ENCODE measurements around the gene GRAMD1A.
A peak's percentile ranks its signal among the peaks of the same experiment; 100 is the strongest.
"Not testable (repeated sequence)": the region's sequence is repeated elsewhere in the genome, so short reads cannot be mapped to it uniquely, and the experiment has no call there.

GRAMD1A gene

DNA sequence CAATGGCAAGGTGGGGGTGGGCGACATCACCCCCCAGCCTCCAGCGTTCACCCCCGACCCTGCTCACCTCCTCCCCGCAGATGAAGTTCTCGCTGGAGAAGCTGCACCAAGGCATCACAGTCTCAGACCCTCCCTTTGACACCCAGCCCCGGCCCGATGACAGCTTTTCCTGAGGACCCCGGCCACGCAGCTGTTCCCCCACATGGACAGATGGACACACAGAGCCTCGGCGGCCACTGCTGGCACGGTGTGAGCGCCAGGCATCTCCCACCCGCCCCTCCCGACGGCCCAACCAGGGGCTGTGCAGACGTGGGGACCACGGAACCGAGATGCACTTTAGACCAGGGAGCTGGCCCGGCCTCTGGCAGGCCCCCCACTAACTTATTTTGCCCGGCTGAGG, 25.8 kb downstream of the GRAMD1A start:
- Histone ChIP-seq H3K4me3 (ENCODE audit: insufficient read length, low read depth) (no peak overlapping the region), H3K9me3 (ENCODE audit: insufficient read depth, low read length) (no peaks in the 10 kb centered on the region), H3K27me3 (ENCODE audit: insufficient read depth, insufficient read length) (no peaks in the 10 kb centered on the region), H3K9ac (ENCODE audit: insufficient read length, low read depth) (no peak overlapping the region), H3K4me1 (ENCODE audit: insufficient read depth, insufficient read length) (peaks cover 6% of the 10 kb centered on the region), H3K36me3 (ENCODE audit: insufficient read depth, insufficient read length, low read length) (peaks cover 65% of the 10 kb centered on the region)
- no peak for DNase-seq (ENCODE audit: low read depth, low spot score)
- no peak for TF ChIP-seq SUZ12 (IDR thresholded peaks at IDR 0.05; ENCODE audit: extremely low read depth, insufficient read depth, insufficient read length)
- TF ChIP-seq YY1 (IDR thresholded peaks at IDR 0.05; ENCODE audit: insufficient read depth, insufficient read length): no peak
- no peak for TF ChIP-seq ZNF274 (IDR thresholded peaks at IDR 0.05; ENCODE audit: low read depth, low read length)

DNA sequence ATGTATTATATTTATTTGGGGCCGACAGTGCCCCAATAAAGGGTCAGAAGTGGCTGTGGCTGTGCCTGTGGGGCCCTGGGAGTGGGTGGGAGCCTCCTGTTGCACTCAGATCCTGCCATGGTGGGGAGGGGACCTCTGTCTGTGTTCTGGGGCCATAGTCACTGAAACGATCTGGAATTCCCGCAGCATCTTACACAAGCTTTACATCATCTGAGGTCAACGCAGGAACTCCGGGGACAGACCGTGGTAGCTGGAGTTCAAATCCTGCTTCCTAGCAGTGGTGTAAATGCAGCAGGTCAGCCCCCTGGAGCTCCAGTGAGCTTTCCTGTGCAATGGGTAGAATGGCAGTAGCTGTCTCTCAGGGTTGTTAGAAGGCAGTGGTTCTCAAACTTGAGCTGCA, 26.3 kb downstream of the GRAMD1A start:
- H3K4me3 ChIP-seq (ENCODE audit: insufficient read length, low read depth): no peak overlapping the region
- DNase-seq (ENCODE audit: low read depth, low spot score): no peak
- TF ChIP-seq YY1 (IDR thresholded peaks at IDR 0.05; ENCODE audit: insufficient read depth, insufficient read length) (no peak), ZNF274 (IDR thresholded peaks at IDR 0.05; ENCODE audit: low read depth, low read length) (no peak), SUZ12 (IDR thresholded peaks at IDR 0.05; ENCODE audit: extremely low read depth, insufficient read depth, insufficient read length) (no peak)
- H3K36me3 ChIP-seq (ENCODE audit: insufficient read depth, insufficient read length, low read length): peaks cover 61% of the 10 kb centered on the region
- H3K27me3 ChIP-seq (ENCODE audit: insufficient read depth, insufficient read length): no peaks in the 10 kb centered on the region
- no peak overlapping the region for H3K9ac ChIP-seq (ENCODE audit: insufficient read length, low read depth)
- H3K9me3 ChIP-seq (ENCODE audit: insufficient read depth, low read length): no peaks in the 10 kb centered on the region
- H3K4me1 ChIP-seq (ENCODE audit: insufficient read depth, insufficient read length): peaks cover 6% of the 10 kb centered on the region

DNA sequence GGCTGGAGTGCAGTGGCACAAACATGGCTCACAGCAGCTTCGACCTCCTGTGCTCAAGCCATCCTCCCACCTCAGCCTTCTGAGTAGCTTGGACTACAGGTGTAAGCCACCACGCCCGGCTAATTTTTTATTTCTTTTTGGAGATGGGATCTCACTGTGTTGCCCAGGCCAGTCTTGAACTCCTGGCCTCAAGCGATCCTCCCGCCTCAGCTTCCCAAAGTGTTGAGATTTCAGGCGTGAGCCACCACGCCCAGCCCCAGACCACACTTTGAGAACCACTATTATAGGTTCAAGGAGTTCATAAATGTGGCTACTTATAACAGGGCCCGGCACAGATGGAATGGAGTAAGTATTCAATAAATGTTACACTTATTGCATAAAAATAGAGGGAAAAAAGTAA, 26.9 kb downstream of the GRAMD1A start:
- H3K36me3 ChIP-seq (ENCODE audit: insufficient read depth, insufficient read length, low read length): peaks cover 55% of the 10 kb centered on the region
- TF ChIP-seq ZNF274 (IDR thresholded peaks at IDR 0.05; ENCODE audit: low read depth, low read length): no peak
- no peak for TF ChIP-seq SUZ12 (IDR thresholded peaks at IDR 0.05; ENCODE audit: extremely low read depth, insufficient read depth, insufficient read length)
- no peak for TF ChIP-seq YY1 (IDR thresholded peaks at IDR 0.05; ENCODE audit: insufficient read depth, insufficient read length)
- no peak overlapping the region for H3K9ac ChIP-seq (ENCODE audit: insufficient read length, low read depth)
- no peak overlapping the region for H3K4me3 ChIP-seq (ENCODE audit: insufficient read length, low read depth)
- no peak for DNase-seq (ENCODE audit: low read depth, low spot score)
- peaks cover 7% of the 10 kb centered on the region for H3K4me1 ChIP-seq (ENCODE audit: insufficient read depth, insufficient read length)
- no peaks in the 10 kb centered on the region for H3K9me3 ChIP-seq (ENCODE audit: insufficient read depth, low read length)
- H3K27me3 ChIP-seq (ENCODE audit: insufficient read depth, insufficient read length): no peaks in the 10 kb centered on the region

DNA sequence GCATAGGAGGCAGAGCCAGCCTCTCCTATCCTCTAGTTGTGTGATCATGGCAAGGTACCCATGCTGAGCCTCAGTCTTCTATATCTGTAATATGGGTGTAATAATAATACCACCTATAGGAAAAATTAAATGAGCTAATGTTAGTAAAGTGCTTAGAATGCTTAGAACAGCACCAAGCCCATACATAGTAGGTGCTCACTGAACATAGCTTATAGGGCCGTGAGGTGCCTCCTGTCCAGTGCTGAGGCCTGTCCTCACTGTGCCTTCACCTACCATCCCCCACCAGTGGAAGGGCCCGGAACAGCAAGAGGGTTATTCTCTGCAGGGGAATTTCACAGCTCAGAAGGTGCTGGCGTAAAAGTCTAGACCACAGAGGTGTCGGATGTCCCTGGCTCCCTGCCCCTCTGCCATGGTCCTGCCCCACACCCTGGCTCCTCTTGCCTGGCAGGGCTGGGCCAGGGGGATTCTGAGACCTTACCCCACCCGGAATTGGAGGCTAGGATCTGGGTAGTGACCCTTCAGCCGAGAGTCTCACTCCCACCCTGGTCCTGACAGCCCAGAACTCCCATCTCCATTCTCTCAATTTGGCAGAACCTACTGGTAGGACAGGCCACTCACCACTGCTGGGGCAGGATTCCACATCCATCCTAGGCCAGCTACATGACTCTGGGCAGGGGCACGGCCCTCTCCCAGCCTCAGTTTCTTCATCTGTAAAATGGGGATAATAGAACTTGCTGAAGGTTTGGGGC, 27.9 kb downstream of the GRAMD1A start:
- Histone ChIP-seq H3K27me3 (ENCODE audit: insufficient read depth, insufficient read length) (no peaks in the 10 kb centered on the region), H3K36me3 (ENCODE audit: insufficient read depth, insufficient read length, low read length) (peaks cover 48% of the 10 kb centered on the region), H3K9ac (ENCODE audit: insufficient read length, low read depth) (no peak overlapping the region), H3K4me1 (ENCODE audit: insufficient read depth, insufficient read length) (peaks cover 12% of the 10 kb centered on the region), H3K9me3 (ENCODE audit: insufficient read depth, low read length) (no peaks in the 10 kb centered on the region), H3K4me3 (ENCODE audit: insufficient read length, low read depth) (no peak overlapping the region)
- TF ChIP-seq ZNF274 (IDR thresholded peaks at IDR 0.05; ENCODE audit: low read depth, low read length): no peak
- TF ChIP-seq YY1 (IDR thresholded peaks at IDR 0.05; ENCODE audit: insufficient read depth, insufficient read length): no peak
- TF ChIP-seq SUZ12 (IDR thresholded peaks at IDR 0.05; ENCODE audit: extremely low read depth, insufficient read depth, insufficient read length): no peak
- no peak for DNase-seq (ENCODE audit: low read depth, low spot score)

DNA sequence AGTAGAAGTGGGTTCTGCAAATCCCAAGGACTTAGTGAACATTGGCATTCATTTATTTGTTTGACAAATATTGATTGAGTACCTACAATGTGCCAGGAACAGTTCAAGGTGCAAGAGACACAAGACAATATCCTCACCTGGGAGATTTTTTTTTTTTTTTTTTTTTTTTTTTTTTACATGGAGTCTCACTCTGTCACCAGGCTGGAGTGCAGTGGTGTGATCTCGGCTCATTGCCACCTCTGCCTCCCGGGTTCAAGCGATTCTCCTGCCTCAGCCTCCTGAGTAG, 28.4 kb downstream of the GRAMD1A start:
- H3K9ac ChIP-seq (ENCODE audit: insufficient read length, low read depth); H3K27me3 ChIP-seq (ENCODE audit: insufficient read depth, insufficient read length); H3K9me3 ChIP-seq (ENCODE audit: insufficient read depth, low read length); H3K4me3 ChIP-seq (ENCODE audit: insufficient read length, low read depth); DNase-seq (ENCODE audit: low read depth, low spot score): not testable (repeated sequence)
- H3K36me3 ChIP-seq (ENCODE audit: insufficient read depth, insufficient read length, low read length): peaks cover 48% of the 10 kb centered on the region
- peaks cover 12% of the 10 kb centered on the region for H3K4me1 ChIP-seq (ENCODE audit: insufficient read depth, insufficient read length)

DNA sequence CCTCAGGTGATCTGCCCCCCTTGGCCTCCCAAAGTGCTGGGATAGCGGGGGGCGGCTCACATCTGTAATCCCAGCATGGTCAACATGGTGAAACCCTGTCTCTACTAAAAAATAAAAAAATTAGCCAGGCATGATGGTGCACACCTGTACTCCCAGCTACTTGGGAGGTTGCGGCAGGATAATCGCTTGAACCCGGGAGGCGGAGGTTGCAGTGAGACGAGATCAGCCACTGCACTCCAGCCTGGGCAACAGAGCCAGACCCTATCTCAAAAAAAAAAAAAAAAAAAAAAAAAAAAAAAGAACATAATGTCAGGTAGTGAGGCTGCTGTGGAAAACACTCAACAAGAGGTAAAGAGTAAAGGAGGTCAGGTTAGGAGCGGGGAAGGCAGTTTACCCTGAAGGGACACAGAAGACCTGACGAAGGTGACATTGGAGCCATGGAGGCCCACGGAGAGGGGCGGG, 29.2 kb downstream of the GRAMD1A start:
- not testable (repeated sequence) for DNase-seq (ENCODE audit: low read depth, low spot score); H3K4me3 ChIP-seq (ENCODE audit: insufficient read length, low read depth); H3K27me3 ChIP-seq (ENCODE audit: insufficient read depth, insufficient read length); H3K9ac ChIP-seq (ENCODE audit: insufficient read length, low read depth); H3K9me3 ChIP-seq (ENCODE audit: insufficient read depth, low read length)
- Histone ChIP-seq H3K4me1 (ENCODE audit: insufficient read depth, insufficient read length) (peaks cover 13% of the 10 kb centered on the region), H3K36me3 (ENCODE audit: insufficient read depth, insufficient read length, low read length) (peaks cover 48% of the 10 kb centered on the region)

DNA sequence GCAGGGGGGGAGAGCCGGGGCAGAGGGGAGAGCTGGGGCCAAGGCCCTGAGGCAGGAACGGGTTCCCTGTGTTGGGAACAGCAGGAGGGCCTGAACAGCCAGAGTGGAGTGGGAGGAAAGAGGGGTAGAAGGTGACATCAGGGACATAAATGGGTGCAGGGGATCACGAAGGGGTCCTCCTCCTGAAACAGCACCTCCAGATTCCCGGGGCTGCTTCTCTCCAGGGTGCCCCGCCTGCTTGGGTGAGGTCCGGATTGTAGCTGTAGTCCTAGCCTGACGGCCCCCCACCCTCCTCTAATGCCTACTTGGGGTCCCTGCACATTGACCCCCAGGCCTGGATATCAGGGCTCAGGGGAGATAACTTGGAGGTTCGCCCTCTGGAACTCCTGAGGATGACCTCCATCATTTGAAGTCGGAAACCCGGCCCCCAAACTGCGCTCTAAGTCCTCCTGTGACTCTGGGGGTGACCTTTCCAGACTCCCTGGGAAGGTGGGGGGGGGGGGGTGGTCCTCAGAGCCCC, 29.7 kb downstream of the GRAMD1A start:
- Histone ChIP-seq H3K27me3 (ENCODE audit: insufficient read depth, insufficient read length) (no peaks in the 10 kb centered on the region), H3K36me3 (ENCODE audit: insufficient read depth, insufficient read length, low read length) (peaks cover 50% of the 10 kb centered on the region), H3K9me3 (ENCODE audit: insufficient read depth, low read length) (no peaks in the 10 kb centered on the region), H3K4me3 (ENCODE audit: insufficient read length, low read depth) (peak overlapping the region; percentile 34), H3K9ac (ENCODE audit: insufficient read length, low read depth) (peak overlapping the region; percentile 61), H3K4me1 (ENCODE audit: insufficient read depth, insufficient read length) (peaks cover 15% of the 10 kb centered on the region)
- TF ChIP-seq ZNF274 (IDR thresholded peaks at IDR 0.05; ENCODE audit: low read depth, low read length) (no peak), YY1 (IDR thresholded peaks at IDR 0.05; ENCODE audit: insufficient read depth, insufficient read length) (no peak)
- no peak for DNase-seq (ENCODE audit: low read depth, low spot score)
